GM12878 (cell line): ENCODE data around the gene GPC3.

ENCODE experiments used
- CHD2 ChIP-seq: IDR thresholded peaks from 2 replicates; pipeline ENCODE4 v1.6.1; 2011; ENCODE audit warnings: low read depth, low read length, improper control_type of control experiment, borderline replicate concordance
- EGR1 ChIP-seq, 2 experiments: IDR thresholded peaks; 1 replicate in 1 of 2; 2 replicates in 1 of 2; pipeline ENCODE4 v1.6.1; 2011 to 2012; ENCODE audit warnings: low read depth in 2 of 2, low read length in 2 of 2, borderline replicate concordance in 1 of 2, mild to moderate bottlenecking in 1 of 2, moderate library complexity in 1 of 2
- EZH2 ChIP-seq: IDR thresholded peaks from 2 replicates; pipeline ENCODE4 v1.6.1; 2012; ENCODE audit warnings: low read depth, mild to moderate bottlenecking, control low read depth, inconsistent platforms, low read length, borderline replicate concordance; ENCODE audit not compliant: control insufficient read depth
- HDGF ChIP-seq: fragments of 450-650 bp; IDR thresholded peaks from 2 replicates; pipeline ENCODE4 v1.6.1; 2016; ENCODE audit warnings: antibody characterized with exemption
- IKZF1 ChIP-seq: fragments of 450-650 bp; conservative IDR thresholded peaks from 2 replicates; pipeline ENCODE4 v1.6.1; 2017; ENCODE audit warnings: antibody characterized with exemption, mild to moderate bottlenecking
- NBN ChIP-seq: fragments of 450-650 bp; IDR thresholded peaks from 2 replicates; pipeline ENCODE4 v1.6.1; 2016
- POLR2A ChIP-seq: IDR thresholded peaks from 2 replicates; pipeline ENCODE4 v1.6.1; 2011; ENCODE audit warnings: low read depth, mild to moderate bottlenecking, low read length
- POLR2AphosphoS5 ChIP-seq: IDR thresholded peaks from 2 replicates; pipeline ENCODE4 v1.6.1; 2011; ENCODE audit warnings: mild to moderate bottlenecking, low read length, inconsistent platforms
- SUZ12 ChIP-seq: fragments of 200-600 bp; sonication (generic); IDR thresholded peaks from one replicate; pipeline ENCODE4 v1.6.1; 2018; ENCODE audit warnings: antibody characterized with exemption, mild to moderate bottlenecking; ENCODE audit not compliant: unreplicated experiment
- ZNF384 ChIP-seq: IDR thresholded peaks from 2 replicates; pipeline ENCODE4 v1.6.1; 2012; ENCODE audit warnings: low read depth, mild to moderate bottlenecking, low read length, improper control_type of control experiment, borderline replicate concordance
- ZZZ3 ChIP-seq: IDR thresholded peaks from 2 replicates; pipeline ENCODE4 v1.6.1; 2011; ENCODE audit warnings: low read depth; ENCODE audit not compliant: control insufficient read depth, insufficient read length
- TF ChIP-seq, protein P1 (sequence below), 3 experiments: IDR thresholded peaks in 2 of 3; conservative IDR thresholded peaks in 1 of 3; 2 replicates each; pipeline ENCODE4 v1.5.1; 2011; ENCODE audit warnings: low read depth in 3 of 3, low read length in 3 of 3, mild to moderate bottlenecking in 3 of 3, control low read depth in 2 of 3, moderate library complexity in 2 of 3, inconsistent platforms in 1 of 3, mixed read lengths in 1 of 3; ENCODE audit not compliant: control insufficient read depth in 2 of 3, insufficient read depth in 1 of 3; ENCODE audit errors: extremely low read depth in 1 of 3

DNA sequence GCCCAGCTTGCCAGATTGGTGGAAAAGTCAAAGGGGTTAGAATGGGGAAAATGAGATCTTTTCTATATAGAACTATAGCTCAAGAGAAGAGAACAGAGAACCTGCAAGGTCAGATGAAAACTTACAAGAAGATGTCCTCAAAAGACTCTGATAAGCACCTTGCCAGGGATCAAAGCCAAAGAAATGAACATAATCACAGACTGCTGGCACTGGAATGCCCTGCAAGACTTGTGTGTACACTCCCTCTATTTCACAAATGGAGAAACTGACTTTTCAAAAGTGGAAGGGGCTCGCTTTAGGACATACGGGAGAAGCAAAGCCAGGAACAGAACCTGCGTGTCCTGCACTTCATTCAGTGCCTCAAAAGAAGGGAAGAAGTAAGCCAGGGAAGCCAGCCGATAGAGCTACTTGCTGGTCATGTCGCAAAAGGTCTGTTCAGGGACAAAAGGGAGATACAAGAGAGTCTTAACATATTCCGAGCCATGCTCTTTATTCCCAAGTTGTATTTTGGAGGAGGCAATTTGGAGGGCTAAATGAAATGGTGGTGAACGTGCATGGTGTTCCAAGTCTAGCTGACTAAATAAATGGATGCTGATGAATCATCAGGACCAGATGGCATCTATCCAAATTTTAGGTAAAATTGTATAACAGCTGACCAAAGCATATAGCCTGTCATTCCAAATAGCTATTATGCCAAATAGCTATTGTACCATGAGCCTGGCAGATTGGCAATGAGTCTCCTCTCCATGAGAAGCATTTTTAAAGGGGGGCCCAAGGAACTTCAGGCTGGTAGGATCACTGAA, 394.5 kb downstream of the GPC3 start:
- TF ChIP-seq EZH2 (no peak), POLR2AphosphoS5 (no peak), IKZF1 (no peak), ZZZ3 (no peak), CHD2 (no peak), NBN (no peak), POLR2A (no peak), EGR1 (IDR thresholded peaks at IDR 0.05; ENCODE audit: borderline replicate concordance in 1 of 2, low read depth in 2 of 2, low read length in 2 of 2) (no peak), SUZ12 (no peak), HDGF (no peak), ZNF384 (no peak)
- TF ChIP-seq, protein P1, sequence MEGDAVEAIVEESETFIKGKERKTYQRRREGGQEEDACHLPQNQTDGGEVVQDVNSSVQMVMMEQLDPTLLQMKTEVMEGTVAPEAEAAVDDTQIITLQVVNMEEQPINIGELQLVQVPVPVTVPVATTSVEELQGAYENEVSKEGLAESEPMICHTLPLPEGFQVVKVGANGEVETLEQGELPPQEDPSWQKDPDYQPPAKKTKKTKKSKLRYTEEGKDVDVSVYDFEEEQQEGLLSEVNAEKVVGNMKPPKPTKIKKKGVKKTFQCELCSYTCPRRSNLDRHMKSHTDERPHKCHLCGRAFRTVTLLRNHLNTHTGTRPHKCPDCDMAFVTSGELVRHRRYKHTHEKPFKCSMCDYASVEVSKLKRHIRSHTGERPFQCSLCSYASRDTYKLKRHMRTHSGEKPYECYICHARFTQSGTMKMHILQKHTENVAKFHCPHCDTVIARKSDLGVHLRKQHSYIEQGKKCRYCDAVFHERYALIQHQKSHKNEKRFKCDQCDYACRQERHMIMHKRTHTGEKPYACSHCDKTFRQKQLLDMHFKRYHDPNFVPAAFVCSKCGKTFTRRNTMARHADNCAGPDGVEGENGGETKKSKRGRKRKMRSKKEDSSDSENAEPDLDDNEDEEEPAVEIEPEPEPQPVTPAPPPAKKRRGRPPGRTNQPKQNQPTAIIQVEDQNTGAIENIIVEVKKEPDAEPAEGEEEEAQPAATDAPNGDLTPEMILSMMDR (IDR thresholded peaks at IDR 0.05 in 2 of 3, conservative IDR thresholded peaks at IDR 0.05 in 1 of 3; ENCODE audit: control insufficient read depth in 2 of 3, extremely low read depth in 1 of 3, insufficient read depth in 1 of 3, low read depth in 3 of 3, low read length in 3 of 3) = no peak
